ENCODE results near the gene PSMB5.
A peak's percentile ranks its signal among the peaks of the same experiment; 100 is the strongest.
"Not testable (repeated sequence)": the region's sequence is repeated elsewhere in the genome, so short reads cannot be mapped to it uniquely, and the experiment has no call there.

The PSMB5 gene

GRCh38 chr14:23013749-23014054 lies 21.0 kb downstream of the PSMB5 start:
- DNase-seq (ENCODE audit: low read depth): not testable (repeated sequence)

- no peak for DNase-seq (ENCODE audit: low read depth)
Measured at GRCh38 chr14:23013054-23013748, 21.5 kb downstream of the PSMB5 start.

GRCh38 chr14:23009939-23010726 lies 24.6 kb downstream of the PSMB5 start, which contains the start of gene C14orf93:
TSS of gene C14orf93 (minus strand) at chr14:23010143. CDS start at chr14:22999023, 11,120 bp downstream.
- DNase-seq (ENCODE audit: low read depth): peak; percentile 70

- DNase-seq (ENCODE audit: low read depth): no peak
Measured at GRCh38 chr14:23009483-23009938, 25.2 kb downstream of the PSMB5 start.

GRCh38 chr14:23008831-23009230 lies 25.9 kb downstream of the PSMB5 start:
- peak; percentile 19 for DNase-seq (ENCODE audit: low read depth)

- peak; percentile 97 for DNase-seq (ENCODE audit: low read depth)
Measured at GRCh38 chr14:23006544-23007419, 27.9 kb downstream of the PSMB5 start.

- peak; percentile 17 for DNase-seq (ENCODE audit: low read depth)
Measured at GRCh38 chr14:23006188-23006534, 28.5 kb downstream of the PSMB5 start.

GRCh38 chr14:23005451-23006187 lies 29.1 kb downstream of the PSMB5 start:
- DNase-seq (ENCODE audit: low read depth): peak; percentile 29

GRCh38 chr14:23004274-23004673 lies 30.4 kb downstream of the PSMB5 start:
- not testable (repeated sequence) for DNase-seq (ENCODE audit: low read depth)

GRCh38 chr14:23002592-23002991 lies 32.1 kb downstream of the PSMB5 start:
- no peak for DNase-seq (ENCODE audit: low read depth)

- no peak for DNase-seq (ENCODE audit: low read depth)
Measured at GRCh38 chr14:23000860-23001259, 33.8 kb downstream of the PSMB5 start.

GRCh38 chr14:22998329-22999012 lies 36.2 kb downstream of the PSMB5 start:
- DNase-seq (ENCODE audit: low read depth): no peak

- no peak for DNase-seq (ENCODE audit: low read depth)
Measured at GRCh38 chr14:22997676-22998323, 36.9 kb downstream of the PSMB5 start.

- DNase-seq (ENCODE audit: low read depth): no peak
Measured at GRCh38 chr14:22996768-22997654, 37.7 kb downstream of the PSMB5 start.

- DNase-seq (ENCODE audit: low read depth): no peak
Measured at GRCh38 chr14:22995889-22996625, 38.6 kb downstream of the PSMB5 start.

- DNase-seq (ENCODE audit: low read depth): peak; percentile 67
Measured at GRCh38 chr14:22994762-22995275, 39.9 kb downstream of the PSMB5 start.

- no peak for DNase-seq (ENCODE audit: low read depth)
Measured at GRCh38 chr14:22993517-22993916, 41.2 kb downstream of the PSMB5 start.

GRCh38 chr14:22991852-22992251 lies 42.8 kb downstream of the PSMB5 start:
- DNase-seq (ENCODE audit: low read depth): no peak

GRCh38 chr14:22987291-22987690 lies 47.4 kb downstream of the PSMB5 start:
- DNase-seq (ENCODE audit: low read depth): no peak
